Nephron (organoid): ENCODE data around the gene WDFY1.

ENCODE experiments used
- H3K27ac Mint-ChIP-seq, 3 experiments: 2 replicates each; pipeline ENCODE4 v1.8.0; 2020; ENCODE audit warnings: mixed read lengths in 3 of 3, mild to moderate bottlenecking in 2 of 3, moderate library complexity in 1 of 3
- H3K27me3 Mint-ChIP-seq: 2 replicates; pipeline ENCODE4 v1.8.0; 2021; ENCODE audit warnings: low read depth, mild to moderate bottlenecking, moderate library complexity, mixed read lengths
- H3K36me3 Mint-ChIP-seq: 2 replicates; pipeline ENCODE4 v1.8.0; 2020; ENCODE audit warnings: low read depth, mixed read lengths
- H3K4me1 Mint-ChIP-seq: 2 replicates; pipeline ENCODE4 v1.8.0; 2020; ENCODE audit warnings: mixed read lengths
- H3K4me3 Mint-ChIP-seq, 3 experiments: 2 replicates each; pipeline ENCODE4 v1.8.0; 2020; ENCODE audit warnings: mild to moderate bottlenecking in 3 of 3, mixed read lengths in 3 of 3, moderate library complexity in 2 of 3
- H3K9me3 Mint-ChIP-seq: 2 replicates; pipeline ENCODE4 v1.8.0; 2020; ENCODE audit warnings: mixed read lengths
- CTCF ChIP-seq, 3 experiments: fragments of 200-600 bp; sonication (generic); IDR thresholded peaks; one replicate each; pipeline ENCODE4 v1.5.0; 2021; ENCODE audit warnings: antibody characterized with exemption in 3 of 3; ENCODE audit not compliant: unreplicated experiment in 3 of 3

The WDFY1 gene

GRCh38 chr2:223937535-223937934, 7.6 kb downstream of the WDFY1 start:
- TF ChIP-seq CTCF (IDR thresholded peaks at IDR 0.05; ENCODE audit: unreplicated experiment in 3 of 3) = no peak
- no peak overlapping the region for H3K27ac Mint-ChIP-seq
- H3K9me3 Mint-ChIP-seq = no peaks in the 10 kb centered on the region
- no peaks in the 10 kb centered on the region for H3K27me3 Mint-ChIP-seq
- H3K4me1 Mint-ChIP-seq = peaks cover 38% of the 10 kb centered on the region
- peaks cover 12% of the 10 kb centered on the region for H3K36me3 Mint-ChIP-seq
- no peak overlapping the region for H3K4me3 Mint-ChIP-seq

GRCh38 chr2:223936862-223937326, 8.2 kb downstream of the WDFY1 start:
- H3K9me3 Mint-ChIP-seq = no peaks in the 10 kb centered on the region
- H3K27ac Mint-ChIP-seq = no peak overlapping the region
- H3K4me3 Mint-ChIP-seq = no peak overlapping the region

GRCh38 chr2:223935459-223936125, 9.5 kb downstream of the WDFY1 start:
- H3K4me1 Mint-ChIP-seq = peaks cover 32% of the 10 kb centered on the region
- no peaks in the 10 kb centered on the region for H3K27me3 Mint-ChIP-seq
- H3K4me3 Mint-ChIP-seq = no peak overlapping the region

More at GRCh38 chr2:223936862-223937326, 8.2 kb downstream of the WDFY1 start:
- Mint-ChIP-seq H3K36me3 (peaks cover 12% of the 10 kb centered on the region), H3K27me3 (no peaks in the 10 kb centered on the region), H3K4me1 (peaks cover 40% of the 10 kb centered on the region)
- no peak for TF ChIP-seq CTCF (IDR thresholded peaks at IDR 0.05; ENCODE audit: unreplicated experiment in 3 of 3)

GRCh38 chr2:223934870-223935269, 10.3 kb downstream of the WDFY1 start:
- Mint-ChIP-seq H3K27ac (no peak overlapping the region), H3K27me3 (no peaks in the 10 kb centered on the region), H3K4me1 (peaks cover 32% of the 10 kb centered on the region), H3K36me3 (peaks cover 7% of the 10 kb centered on the region), H3K4me3 (no peak overlapping the region), H3K9me3 (no peaks in the 10 kb centered on the region)
- no peak for TF ChIP-seq CTCF (IDR thresholded peaks at IDR 0.05; ENCODE audit: unreplicated experiment in 3 of 3)

More at GRCh38 chr2:223935459-223936125, 9.5 kb downstream of the WDFY1 start:
- Mint-ChIP-seq H3K36me3 (peaks cover 7% of the 10 kb centered on the region), H3K27ac (no peak overlapping the region), H3K9me3 (no peaks in the 10 kb centered on the region)
- TF ChIP-seq CTCF (IDR thresholded peaks at IDR 0.05; ENCODE audit: unreplicated experiment in 3 of 3) = no peak

- peaks cover 32% of the 10 kb centered on the region for H3K4me1 Mint-ChIP-seq
- H3K36me3 Mint-ChIP-seq = peaks cover 12% of the 10 kb centered on the region
- H3K9me3 Mint-ChIP-seq = peaks cover under 1% of the 10 kb centered on the region
- TF ChIP-seq CTCF (IDR thresholded peaks at IDR 0.05; ENCODE audit: unreplicated experiment in 3 of 3) = no peak
- no peaks in the 10 kb centered on the region for H3K27me3 Mint-ChIP-seq
- peak overlapping the region in 1 of 3 experiments; percentile 52 for H3K27ac Mint-ChIP-seq
- no peak overlapping the region for H3K4me3 Mint-ChIP-seq
These were observed 12.0 kb downstream of the WDFY1 start for GRCh38 chr2:223932816-223933800.
